ENCODE data around the gene TYROBP.

- TF ChIP-seq CTCF (IDR thresholded peaks at IDR 0.05) = no peak
- TF ChIP-seq POLR2A (IDR thresholded peaks at IDR 0.05) = no peak
Measured at GRCh38 chr19:35859414-35859813, 48.7 kb downstream of the TYROBP start.
